ENCODE data around the gene CLIC1. TPM values are rescaled to one million over a fixed set of nuclear protein-coding genes. Genes with fewer than 3 reads are reported as not detected.

The CLIC1 gene
- total RNA-seq, 4 donors from 2014 or later, result 191 to 427 (median 276) TPM

DNA sequence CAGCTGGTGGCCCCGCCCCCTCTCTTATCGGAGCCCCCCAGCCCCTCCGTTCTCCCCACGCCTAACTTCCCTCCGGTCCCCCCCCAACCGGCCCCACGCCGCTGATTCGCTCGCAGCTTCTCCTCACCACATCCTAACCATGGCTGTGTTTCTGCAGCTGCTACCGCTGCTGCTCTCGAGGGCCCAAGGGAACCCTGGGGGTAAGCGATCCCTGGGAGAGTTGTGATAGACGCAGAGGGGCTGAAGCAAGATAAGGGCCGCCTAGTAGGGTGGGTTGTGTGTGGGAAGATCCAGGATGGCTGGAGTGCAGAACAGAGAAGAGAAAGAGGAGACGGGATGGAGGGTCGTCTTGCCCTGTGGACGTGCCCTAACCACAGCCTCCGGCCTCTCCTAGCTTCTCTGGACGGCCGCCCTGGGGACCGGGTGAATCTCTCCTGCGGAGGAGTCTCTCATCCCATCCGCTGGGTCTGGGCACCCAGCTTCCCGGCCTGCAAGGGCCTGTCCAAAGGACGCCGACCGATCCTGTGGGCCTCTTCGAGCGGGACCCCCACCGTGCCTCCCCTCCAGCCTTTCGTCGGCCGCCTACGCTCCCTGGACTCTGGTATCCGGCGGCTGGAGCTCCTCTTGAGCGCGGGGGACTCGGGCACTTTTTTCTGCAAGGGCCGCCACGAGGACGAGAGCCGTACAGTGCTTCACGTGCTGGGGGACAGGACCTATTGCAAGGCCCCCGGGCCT is 12.9 kb downstream of the CLIC1 start, which contains the start of gene MPIG6B:
MPIG6B (plus strand) TSS at position 129 of the 735 bp plus-strand sequence; CDS start at position 140, 11 bp downstream.
- 80 to 82% methylated on average over 1 to 2 of the region's 46 CpGs for WGBS, 2 donors (ENCODE audit: low coverage in 1 of 2)
- ATAC-seq, result no peak
- no peaks in the 10 kb centered on the region for H3K9me3 ChIP-seq
- no peak within 1 kb of the TSS for H3K4me3 ChIP-seq
- H3K36me3 ChIP-seq, result peaks cover 0 to 34% of the 10 kb centered on the region in 2 donors
- H3K4me1 ChIP-seq, result peaks cover 0 to 21% (median 9%) of the 10 kb centered on the region in 3 donors
- TF ChIP-seq POLR2AphosphoS5 (IDR thresholded peaks at IDR 0.05) (no peak), EP300 (IDR thresholded peaks at IDR 0.05) (no peak), POLR2A (IDR thresholded peaks at IDR 0.05) (no peak)
- TF ChIP-seq, protein P1, sequence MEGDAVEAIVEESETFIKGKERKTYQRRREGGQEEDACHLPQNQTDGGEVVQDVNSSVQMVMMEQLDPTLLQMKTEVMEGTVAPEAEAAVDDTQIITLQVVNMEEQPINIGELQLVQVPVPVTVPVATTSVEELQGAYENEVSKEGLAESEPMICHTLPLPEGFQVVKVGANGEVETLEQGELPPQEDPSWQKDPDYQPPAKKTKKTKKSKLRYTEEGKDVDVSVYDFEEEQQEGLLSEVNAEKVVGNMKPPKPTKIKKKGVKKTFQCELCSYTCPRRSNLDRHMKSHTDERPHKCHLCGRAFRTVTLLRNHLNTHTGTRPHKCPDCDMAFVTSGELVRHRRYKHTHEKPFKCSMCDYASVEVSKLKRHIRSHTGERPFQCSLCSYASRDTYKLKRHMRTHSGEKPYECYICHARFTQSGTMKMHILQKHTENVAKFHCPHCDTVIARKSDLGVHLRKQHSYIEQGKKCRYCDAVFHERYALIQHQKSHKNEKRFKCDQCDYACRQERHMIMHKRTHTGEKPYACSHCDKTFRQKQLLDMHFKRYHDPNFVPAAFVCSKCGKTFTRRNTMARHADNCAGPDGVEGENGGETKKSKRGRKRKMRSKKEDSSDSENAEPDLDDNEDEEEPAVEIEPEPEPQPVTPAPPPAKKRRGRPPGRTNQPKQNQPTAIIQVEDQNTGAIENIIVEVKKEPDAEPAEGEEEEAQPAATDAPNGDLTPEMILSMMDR (IDR thresholded peaks at IDR 0.05), result no peak
- no peak within 1 kb of the TSS for H3K27ac ChIP-seq
- no peaks in the 10 kb centered on the region for H3K27me3 ChIP-seq

DNA sequence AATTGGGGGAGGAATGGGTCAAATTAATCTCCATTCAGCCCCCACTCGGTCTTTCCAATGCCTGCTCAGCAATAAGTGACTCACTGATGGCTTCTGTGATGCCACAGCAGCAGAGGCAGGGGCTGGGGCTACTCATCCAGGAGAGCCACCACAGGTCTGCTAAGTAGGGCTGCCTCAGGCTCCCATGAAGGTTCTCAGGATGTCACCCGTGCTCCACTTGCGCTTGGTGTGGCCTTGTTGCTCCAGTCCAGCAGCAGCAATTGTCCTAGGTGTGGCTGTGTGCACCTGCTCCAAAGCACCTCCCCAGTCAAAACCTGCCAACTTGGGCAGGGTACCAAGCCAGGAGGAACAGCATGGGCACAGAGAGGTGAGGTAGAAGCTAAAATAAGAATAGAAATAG is 14.2 kb downstream of the CLIC1 start:
- no peak for ATAC-seq
- Histone ChIP-seq H3K36me3 (peaks cover 0 to 24% of the 10 kb centered on the region in 2 donors), H3K27ac (no peak overlapping the region), H3K4me3 (no peak overlapping the region), H3K27me3 (no peaks in the 10 kb centered on the region), H3K4me1 (peaks cover 0 to 8% (median 0%) of the 10 kb centered on the region in 3 donors), H3K9me3 (no peaks in the 10 kb centered on the region)
- TF ChIP-seq, protein P1 (IDR thresholded peaks at IDR 0.05), result no peak
- no peak for TF ChIP-seq POLR2AphosphoS5 (IDR thresholded peaks at IDR 0.05)
- TF ChIP-seq EP300 (IDR thresholded peaks at IDR 0.05), result no peak
- TF ChIP-seq POLR2A (IDR thresholded peaks at IDR 0.05), result no peak
- WGBS, 2 donors (ENCODE audit: low coverage in 1 of 2), result 80 to 100% methylated on average over 1 to 2 of the region's 3 CpGs

DNA sequence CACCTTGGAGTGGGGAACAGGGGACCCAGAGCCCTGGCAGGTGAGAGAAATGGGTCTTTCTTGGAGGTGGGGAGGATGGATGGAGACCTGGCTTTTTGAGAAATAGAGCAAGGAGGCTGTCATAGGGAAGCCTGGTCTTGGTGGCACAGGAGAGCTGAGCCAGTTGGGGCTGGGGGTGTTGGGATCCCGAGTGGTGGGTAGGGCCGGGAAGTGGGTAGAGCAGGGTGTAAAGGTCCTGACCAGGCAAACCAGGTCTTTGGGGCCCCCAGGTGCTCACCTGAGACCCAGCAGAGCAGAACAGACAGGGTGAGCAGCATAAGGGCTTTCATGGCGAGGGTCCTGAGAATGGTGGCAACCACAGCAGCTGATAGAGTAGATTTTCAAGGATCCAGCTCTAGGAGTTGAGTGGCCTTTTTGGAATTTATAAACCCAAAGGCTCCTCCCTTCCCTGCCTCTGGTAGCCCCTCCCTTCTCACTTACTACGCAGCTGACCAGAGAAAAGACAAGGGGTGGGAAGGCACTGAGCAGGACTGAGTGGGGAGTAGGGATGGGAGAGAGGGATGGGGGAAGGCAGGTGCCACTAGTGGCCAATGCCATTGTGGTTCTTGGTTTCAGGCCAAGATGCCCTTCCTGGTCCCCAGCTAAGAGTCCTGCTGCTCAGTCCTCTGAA is 14.8 kb downstream of the CLIC1 start, which contains the start of gene LY6G6C:
LY6G6C (minus strand) TSS at position 396 of the 670 bp plus-strand sequence; CDS start at position 329, 67 bp downstream.
- no peaks in the 10 kb centered on the region for H3K9me3 ChIP-seq
- H3K4me1 ChIP-seq, result peaks cover 0 to 4% (median 0%) of the 10 kb centered on the region in 3 donors
- no peaks in the 10 kb centered on the region for H3K27me3 ChIP-seq
- ATAC-seq, result no peak
- H3K27ac ChIP-seq, result no peak within 1 kb of the TSS
- TF ChIP-seq POLR2AphosphoS5 (IDR thresholded peaks at IDR 0.05) (no peak), EP300 (IDR thresholded peaks at IDR 0.05) (no peak)
- H3K4me3 ChIP-seq, result no peak within 1 kb of the TSS
- peaks cover 0 to 17% of the 10 kb centered on the region in 2 donors for H3K36me3 ChIP-seq
- WGBS, 2 donors (ENCODE audit: low coverage in 1 of 2), result 79 to 83% methylated on average over 3 of the region's 4 CpGs

DNA sequence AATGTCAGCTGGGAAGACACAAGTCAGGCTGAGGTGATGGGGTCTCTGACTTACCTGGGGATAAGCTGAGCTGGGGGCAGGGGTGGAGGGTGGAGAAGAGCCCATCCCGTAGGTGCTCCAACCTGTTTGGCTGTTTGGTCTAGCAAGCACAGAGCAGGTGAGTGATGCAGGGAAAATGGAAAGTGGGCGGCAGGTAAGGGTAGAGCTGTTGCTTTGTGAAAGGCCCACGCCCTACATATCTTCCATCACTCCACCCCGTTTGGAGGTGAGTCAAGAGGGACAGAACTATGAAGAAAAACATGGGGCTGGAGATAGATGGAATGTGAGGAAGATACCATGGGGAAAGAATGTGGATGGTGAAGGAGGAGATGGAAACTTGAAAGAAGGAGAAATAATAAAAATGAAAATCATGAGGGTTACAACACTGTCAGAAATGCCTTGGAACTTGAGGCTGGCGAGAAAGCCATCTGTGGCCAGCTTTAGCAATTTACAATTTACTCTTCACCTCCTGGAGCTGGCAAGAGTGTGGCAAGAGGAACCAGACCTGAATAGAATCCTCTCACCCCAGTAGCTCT is 16.0 kb downstream of the CLIC1 start:
- H3K27me3 ChIP-seq, result no peaks in the 10 kb centered on the region

More for the DNA sequence above, 16.0 kb downstream of the CLIC1 start:
- ATAC-seq, result no peak
- no peaks in the 10 kb centered on the region for H3K4me1 ChIP-seq
- H3K9me3 ChIP-seq, result no peaks in the 10 kb centered on the region
- H3K36me3 ChIP-seq, result peaks cover 0 to 5% of the 10 kb centered on the region in 2 donors
- no peak overlapping the region for H3K27ac ChIP-seq
- no peak overlapping the region for H3K4me3 ChIP-seq
- 84% methylated on average over 5 of the region's 5 CpGs; no CpG with 5 or more reads in 1 of the 2 donors for WGBS, 2 donors (ENCODE audit: low coverage in 1 of 2)
- TF ChIP-seq EP300 (IDR thresholded peaks at IDR 0.05) (no peak), POLR2AphosphoS5 (IDR thresholded peaks at IDR 0.05) (no peak), POLR2A (IDR thresholded peaks at IDR 0.05) (no peak)
- TF ChIP-seq, protein P1 (IDR thresholded peaks at IDR 0.05), result no peak

Measured in gastroesophageal sphincter (tissue), 4 donors.